Measurements from ENCODE around the gene EPHA4.

The EPHA4 gene

DNA sequence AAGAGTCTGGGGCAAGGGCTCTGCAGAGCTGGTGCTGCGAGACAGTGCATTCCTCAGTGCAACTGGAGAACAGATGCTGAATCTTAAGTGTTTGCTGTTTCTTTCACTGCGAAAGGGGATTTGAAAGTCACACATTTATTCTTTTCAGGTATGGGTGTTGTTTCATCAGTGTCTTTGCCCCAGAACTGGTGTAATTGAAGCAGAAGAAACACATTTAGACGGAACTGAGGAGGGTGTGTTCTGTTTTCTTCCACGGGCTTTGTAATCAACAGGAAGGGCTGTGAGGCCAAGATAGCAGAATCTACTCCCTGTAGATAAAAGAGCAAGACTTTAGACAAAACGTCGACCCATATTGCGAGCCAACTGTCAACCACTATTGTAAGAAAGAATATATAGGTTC lies 151.9 kb downstream of the EPHA4 start:
- intact Hi-C loops (cut with DNase I) = no loop called here
- DNase-seq = no peak

DNA sequence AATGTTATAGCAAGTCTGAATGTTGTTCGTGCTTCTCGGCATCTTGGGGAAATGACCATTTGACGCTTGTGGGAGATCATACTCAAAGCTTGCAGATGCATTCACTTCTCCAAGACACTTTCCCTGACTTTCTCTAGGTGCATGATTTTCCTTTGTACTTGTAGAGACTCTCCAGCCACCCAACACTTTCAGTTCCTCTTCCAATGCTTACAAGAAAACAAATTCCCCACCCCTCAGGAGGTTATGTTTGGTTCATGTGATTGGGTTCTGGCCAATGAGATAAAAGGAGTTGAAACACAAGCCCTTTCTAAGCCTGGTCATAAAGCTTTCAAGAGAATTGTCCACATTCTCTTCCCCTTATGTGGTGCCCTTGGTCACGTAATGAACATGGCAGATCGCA lies 156.3 kb downstream of the EPHA4 start:
- DNase-seq = no peak
- intact Hi-C loops (cut with DNase I) = no loop called here

DNA sequence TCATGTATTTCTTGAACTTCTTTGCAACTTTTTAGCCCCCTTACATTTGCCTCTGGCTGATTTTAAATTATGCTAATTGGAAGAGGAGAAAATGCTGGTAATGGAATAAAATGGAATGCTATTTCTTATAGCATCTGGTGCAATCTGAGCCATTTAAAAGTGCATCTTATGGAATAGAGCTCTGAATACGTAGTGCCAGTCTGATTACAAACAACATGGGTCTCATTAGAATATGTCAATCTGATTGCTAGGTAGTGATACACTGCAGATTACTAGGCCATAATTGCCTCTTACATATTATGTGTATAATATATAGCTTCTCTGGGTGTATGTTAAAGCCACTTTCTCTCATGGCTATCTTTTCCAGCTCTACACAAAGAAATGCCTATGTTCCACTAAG lies 159.1 kb downstream of the EPHA4 start:
- intact Hi-C loops (cut with DNase I) = no loop called here
- no peak for DNase-seq

GRCh38 chr2:221410487-221410886 lies 161.6 kb downstream of the EPHA4 start:
- no peak for DNase-seq
- intact Hi-C loops (cut with DNase I) = no loop called here

- DNase-seq = no peak
- intact Hi-C loops (cut with DNase I) = no loop called here
These were observed 164.3 kb downstream of the EPHA4 start for GRCh38 chr2:221407765-221408164.

GRCh38 chr2:221405521-221405920 lies 166.6 kb downstream of the EPHA4 start:
- intact Hi-C loops (cut with DNase I) = no loop called here
- DNase-seq = no peak

- DNase-seq = no peak
- intact Hi-C loops (cut with DNase I) = no loop called here
These were observed 170.0 kb downstream of the EPHA4 start for GRCh38 chr2:221402072-221402471.

DNA sequence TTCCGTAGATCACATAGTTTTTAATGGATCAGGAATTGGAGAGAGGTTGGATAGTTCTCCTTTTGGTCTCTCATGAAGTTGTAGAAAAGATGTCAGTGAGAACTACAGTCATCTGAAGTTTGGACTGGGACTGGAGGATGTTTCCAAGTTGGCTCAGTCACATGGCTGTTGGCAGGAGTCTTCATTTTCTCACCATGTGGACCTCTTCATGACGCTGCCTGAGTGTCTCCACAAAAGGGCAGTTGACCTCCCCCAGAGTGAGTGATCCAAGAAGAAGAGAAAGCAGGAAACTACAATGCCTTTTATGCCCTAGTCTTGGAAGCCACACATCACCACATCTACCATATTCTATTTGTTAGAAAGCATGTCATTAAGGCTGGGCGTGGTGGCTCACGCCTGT lies 171.7 kb downstream of the EPHA4 start:
- intact Hi-C loops (cut with DNase I) = no loop called here
- DNase-seq = no peak

DNA sequence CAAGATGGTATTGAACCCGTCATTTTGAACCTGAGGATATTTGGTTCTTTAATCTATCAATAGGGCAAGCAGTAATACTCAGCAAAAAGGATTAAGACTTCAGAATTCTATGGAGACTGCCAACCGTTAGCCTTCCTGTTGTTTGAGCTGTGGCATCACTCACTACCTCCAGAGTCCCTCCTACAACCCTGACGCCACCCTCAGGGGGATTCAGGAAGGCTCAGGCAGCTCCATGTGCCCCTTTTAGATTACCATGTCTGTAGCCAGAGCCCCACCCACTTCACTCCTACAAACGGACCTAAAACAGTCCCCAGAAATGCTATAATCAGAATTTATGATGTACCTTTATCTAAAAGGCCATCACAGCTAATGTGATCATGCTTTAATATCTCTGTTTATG lies 172.9 kb downstream of the EPHA4 start:
- intact Hi-C loops (cut with DNase I) = no loop called here
- DNase-seq = no peak

DNA sequence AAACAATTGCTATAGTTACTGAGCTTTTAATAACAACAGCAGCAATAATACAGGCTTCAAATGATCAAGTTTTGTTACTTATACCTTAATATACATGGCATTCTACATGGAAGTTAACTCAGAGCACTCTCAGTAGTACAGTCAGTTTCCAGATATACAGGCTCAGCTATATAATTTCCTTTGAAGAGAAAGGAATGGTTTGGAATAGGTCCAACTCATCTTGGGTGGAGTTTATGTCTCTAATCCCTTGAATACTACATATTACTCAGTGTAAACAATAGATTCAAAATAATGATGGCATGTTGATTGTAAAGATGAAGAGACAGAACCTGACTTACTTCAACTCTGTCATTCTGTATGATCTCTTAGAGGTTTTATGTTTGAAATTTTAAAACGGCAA lies 174.9 kb downstream of the EPHA4 start:
- intact Hi-C loops (cut with DNase I) = no loop called here
- DNase-seq = no peak

DNA sequence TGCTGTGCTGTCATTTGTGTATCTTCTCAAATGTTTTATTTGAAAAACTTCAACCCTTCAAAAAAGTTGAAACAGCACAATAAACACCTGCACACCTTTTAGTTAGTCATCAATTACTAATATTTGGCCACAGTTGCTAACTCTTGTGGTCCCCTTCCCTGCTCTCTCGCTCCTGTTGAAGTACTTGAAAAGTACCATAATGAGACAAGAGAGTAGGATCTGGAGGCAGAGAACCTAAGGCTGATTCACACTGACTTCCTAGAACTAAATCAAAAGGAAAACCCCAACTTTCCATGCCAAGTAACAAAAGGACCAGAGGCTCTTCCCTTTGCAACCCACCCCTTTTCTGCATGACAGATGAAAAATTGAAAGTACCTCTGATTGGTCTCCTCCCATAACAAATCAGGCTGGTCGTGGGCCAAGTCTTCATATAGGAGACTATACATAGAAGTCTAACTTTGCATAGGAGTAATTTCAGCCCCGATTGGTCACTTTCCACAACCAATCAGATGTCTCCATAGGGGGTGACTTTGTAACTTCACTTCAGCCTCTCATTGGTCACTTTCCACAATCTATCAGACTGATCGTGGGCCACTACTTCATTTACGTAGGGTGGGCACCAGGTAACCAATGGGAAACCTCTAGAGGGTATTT lies 179.7 kb downstream of the EPHA4 start:
- DNase-seq = no peak
- intact Hi-C loops (cut with DNase I) = no loop called here

DNA sequence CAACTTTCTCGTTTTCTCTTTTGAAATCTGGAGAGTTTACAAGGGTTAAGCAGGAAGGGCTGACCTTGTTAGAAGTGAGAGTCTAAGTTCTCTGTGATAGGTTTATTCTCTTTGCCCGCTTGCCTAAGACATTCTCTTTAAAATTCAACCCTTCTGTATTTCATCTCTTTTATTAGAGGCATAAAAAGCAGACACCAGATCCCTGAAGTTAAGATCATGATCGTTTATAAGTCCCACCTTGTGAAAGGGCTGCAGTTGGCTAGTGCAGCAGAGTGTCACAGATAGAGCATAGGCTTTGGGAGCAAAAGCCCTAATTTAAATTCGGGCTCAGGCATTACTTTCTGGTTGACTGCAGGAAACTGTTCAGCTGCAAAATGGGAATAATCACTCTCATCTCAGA lies 181.2 kb downstream of the EPHA4 start:
- intact Hi-C loops (cut with DNase I) = no loop called here
- DNase-seq = no peak

- no peak for DNase-seq
- intact Hi-C loops (cut with DNase I) = no loop called here
These were observed 182.2 kb downstream of the EPHA4 start for GRCh38 chr2:221389904-221390303.

DNA sequence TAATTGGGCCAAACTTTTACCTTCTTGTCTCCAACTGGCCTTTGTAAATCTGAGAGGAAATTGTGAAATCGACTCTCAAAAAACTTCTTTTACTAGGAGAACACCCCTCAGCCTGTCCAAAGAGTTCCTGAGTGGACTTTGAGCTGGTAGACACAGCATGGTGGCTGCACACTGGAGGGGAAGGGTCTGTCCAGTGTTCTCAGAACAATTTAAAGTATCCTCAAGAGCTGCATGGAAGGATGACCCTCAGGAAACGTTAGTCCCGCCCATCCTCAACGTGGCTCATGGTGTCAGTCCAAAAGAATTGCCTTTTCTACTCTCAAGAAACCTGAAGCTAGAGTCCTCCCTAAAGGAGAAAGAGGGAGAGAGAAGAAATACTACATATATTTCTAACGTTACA lies 182.7 kb downstream of the EPHA4 start:
- intact Hi-C loops (cut with DNase I) = no loop called here
- no peak for DNase-seq

- no peak for DNase-seq
- intact Hi-C loops (cut with DNase I) = no loop called here
These were observed 183.2 kb downstream of the EPHA4 start for GRCh38 chr2:221388891-221389290.

DNA sequence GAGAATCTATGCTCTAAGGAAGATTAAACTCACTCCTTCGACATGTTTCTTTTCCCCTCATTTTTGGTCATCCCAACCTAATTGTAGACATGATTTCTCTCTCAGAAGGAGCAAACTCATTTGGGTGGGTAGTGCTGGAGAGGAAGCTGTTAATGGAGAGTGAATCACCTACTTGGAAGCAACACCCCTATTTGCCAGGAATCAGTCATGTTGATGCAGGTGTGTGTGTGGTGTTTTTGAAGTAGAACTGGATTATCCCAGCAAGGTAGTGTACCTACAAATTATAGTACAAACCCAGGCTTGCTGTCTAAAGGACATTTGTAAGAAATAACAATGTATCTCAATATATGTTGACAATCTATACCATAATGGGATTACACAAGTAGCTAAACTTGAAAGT lies 186.4 kb downstream of the EPHA4 start:
- intact Hi-C loops (cut with DNase I) = no loop called here
- DNase-seq = no peak

- intact Hi-C loops (cut with DNase I) = no loop called here
- DNase-seq = no peak
These were observed 190.1 kb downstream of the EPHA4 start for GRCh38 chr2:221381928-221382488.

- intact Hi-C loops (cut with DNase I) = no loop called here
- DNase-seq = no peak
These were observed 191.4 kb downstream of the EPHA4 start for GRCh38 chr2:221380686-221381085.

DNA sequence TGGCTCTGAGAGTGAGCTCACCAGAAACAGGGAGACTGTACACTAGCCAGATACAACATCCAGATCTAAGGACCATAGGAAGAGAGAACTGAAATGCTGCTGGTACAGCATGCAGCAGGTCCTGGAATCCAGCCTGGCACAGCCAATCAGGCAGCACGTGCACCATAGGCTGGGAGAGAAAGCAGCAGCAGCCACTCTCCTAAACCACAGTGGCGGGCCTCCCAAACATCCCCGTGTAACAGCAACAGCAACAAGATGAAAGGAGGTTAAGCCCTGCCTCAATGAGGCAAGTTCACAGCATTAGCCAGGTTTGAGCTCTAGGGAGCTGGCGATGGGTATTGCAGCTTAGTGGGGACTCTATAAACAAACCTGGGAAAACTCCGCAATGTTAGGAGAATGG lies 192.0 kb downstream of the EPHA4 start:
- DNase-seq = no peak
- intact Hi-C loops (cut with DNase I) = no loop called here

- intact Hi-C loops (cut with DNase I) = no loop called here
- DNase-seq = no peak
These were observed 194.5 kb downstream of the EPHA4 start for GRCh38 chr2:221377597-221377996.

DNA sequence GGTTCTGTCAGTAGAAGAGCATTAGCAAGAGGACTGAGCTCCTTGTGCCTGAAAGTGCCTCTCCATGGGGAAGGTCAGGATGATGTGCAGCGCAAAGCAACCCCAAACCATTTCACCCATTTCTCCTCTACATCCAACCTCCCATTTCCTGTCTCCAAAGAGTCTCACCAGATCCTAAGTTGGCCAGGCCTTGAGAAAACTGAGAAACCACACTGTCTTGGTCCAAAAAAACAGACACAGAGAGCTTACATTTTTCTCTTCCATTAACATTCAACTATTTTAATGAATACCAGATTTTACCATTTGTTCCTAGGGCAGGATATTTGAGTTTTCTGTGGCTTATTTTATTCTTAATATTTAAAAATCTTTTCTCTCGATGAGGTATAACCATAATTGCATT lies 195.0 kb downstream of the EPHA4 start:
- DNase-seq = no peak
- intact Hi-C loops (cut with DNase I) = no loop called here

DNA sequence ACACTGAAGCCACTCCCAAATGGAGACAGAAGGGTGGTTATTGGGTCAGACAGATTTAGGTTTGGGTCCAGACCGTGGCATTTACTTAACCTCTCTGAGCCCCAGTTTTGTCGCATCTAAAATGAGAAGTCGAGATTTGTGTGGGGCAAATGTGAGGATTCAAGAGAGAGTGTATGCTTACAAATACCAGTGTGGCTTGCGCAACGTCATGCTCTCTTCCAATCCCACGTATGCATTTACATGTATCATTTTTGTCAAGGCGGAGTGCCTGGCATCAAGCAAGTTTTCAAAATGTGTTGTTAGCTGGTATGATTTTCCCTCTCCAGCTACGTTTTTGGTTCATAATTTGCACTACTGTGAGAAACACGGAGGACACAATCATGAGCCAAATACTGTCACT lies 197.9 kb downstream of the EPHA4 start:
- intact Hi-C loops (cut with DNase I) = no loop called here
- no peak for DNase-seq

DNA sequence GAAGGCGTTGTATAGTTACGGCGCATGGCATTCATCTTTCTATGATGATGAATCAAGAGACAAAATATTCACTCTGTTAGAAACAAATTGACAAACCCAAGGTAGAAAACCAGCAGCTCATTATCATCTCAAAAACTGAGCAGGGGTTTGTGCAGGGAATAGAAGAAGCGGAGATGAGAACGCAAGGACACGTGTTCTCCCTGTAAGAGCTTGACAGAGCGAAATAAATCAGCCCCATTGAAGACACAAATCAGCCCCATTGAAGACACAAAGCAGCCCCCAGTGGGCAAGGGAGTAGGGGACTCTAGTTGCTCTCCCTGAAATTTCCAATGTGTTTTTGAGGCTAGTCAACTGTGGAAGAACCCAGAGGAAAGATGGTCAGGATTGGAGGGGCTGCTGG lies 199.2 kb downstream of the EPHA4 start:
- intact Hi-C loops (cut with DNase I) = no loop called here

More for the DNA sequence above, 199.2 kb downstream of the EPHA4 start:
- no peak for DNase-seq
